Measurements from ENCODE around the gene CLDN17.

Gene CLDN17

DNA sequence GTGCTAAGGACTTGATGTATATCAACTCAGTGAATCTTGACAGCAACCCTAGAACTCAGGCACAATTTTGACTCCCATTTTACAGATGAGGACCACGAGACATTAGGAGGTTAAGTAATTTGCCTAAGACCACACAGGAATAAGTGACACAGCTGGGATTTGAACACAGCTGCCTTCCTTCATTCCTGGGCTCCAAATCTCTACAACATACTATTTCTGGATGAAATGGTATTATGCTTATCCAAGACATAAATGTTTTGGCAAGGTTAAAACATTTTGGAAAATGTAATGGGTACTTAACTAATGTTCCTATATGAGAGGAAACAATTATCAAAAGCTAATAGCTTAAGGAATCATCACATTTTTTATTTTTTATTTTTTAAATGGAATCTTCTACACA is 44.5 kb upstream of the CLDN17 start:
- ATAC-seq: no peak
- no peak for TF ChIP-seq PPARA (CRISPR knock-in tag; IDR thresholded peaks at IDR 0.05; ENCODE audit: borderline replicate concordance)
- TF ChIP-seq, protein P1, sequence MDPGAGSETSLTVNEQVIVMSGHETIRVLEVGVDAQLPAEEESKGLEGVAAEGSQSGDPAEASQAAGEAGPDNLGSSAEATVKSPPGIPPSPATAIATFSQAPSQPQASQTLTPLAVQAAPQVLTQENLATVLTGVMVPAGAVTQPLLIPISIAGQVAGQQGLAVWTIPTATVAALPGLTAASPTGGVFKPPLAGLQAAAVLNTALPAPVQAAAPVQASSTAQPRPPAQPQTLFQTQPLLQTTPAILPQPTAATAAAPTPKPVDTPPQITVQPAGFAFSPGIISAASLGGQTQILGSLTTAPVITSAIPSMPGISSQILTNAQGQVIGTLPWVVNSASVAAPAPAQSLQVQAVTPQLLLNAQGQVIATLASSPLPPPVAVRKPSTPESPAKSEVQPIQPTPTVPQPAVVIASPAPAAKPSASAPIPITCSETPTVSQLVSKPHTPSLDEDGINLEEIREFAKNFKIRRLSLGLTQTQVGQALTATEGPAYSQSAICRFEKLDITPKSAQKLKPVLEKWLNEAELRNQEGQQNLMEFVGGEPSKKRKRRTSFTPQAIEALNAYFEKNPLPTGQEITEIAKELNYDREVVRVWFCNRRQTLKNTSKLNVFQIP (CRISPR knock-in tag; IDR thresholded peaks at IDR 0.05; ENCODE audit: borderline replicate concordance, low read depth): no peak
- TF ChIP-seq RARB (CRISPR knock-in tag; IDR thresholded peaks at IDR 0.05): no peak
- TF ChIP-seq ZNF70 (CRISPR knock-in tag; IDR thresholded peaks at IDR 0.05): no peak
- TF ChIP-seq, protein P2, sequence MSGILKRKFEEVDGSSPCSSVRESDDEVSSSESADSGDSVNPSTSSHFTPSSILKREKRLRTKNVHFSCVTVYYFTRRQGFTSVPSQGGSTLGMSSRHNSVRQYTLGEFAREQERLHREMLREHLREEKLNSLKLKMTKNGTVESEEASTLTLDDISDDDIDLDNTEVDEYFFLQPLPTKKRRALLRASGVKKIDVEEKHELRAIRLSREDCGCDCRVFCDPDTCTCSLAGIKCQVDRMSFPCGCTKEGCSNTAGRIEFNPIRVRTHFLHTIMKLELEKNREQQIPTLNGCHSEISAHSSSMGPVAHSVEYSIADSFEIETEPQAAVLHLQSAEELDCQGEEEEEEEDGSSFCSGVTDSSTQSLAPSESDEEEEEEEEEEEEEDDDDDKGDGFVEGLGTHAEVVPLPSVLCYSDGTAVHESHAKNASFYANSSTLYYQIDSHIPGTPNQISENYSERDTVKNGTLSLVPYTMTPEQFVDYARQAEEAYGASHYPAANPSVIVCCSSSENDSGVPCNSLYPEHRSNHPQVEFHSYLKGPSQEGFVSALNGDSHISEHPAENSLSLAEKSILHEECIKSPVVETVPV (CRISPR knock-in tag; IDR thresholded peaks at IDR 0.05): no peak
- TF ChIP-seq CSDC2 (CRISPR knock-in tag; IDR thresholded peaks at IDR 0.05): no peak
- TF ChIP-seq ZFP3 (CRISPR knock-in tag; IDR thresholded peaks at IDR 0.05): no peak
- no peak for TF ChIP-seq BACH2 (CRISPR knock-in tag; IDR thresholded peaks at IDR 0.05; ENCODE audit: borderline replicate concordance)
- no peak for TF ChIP-seq ZNF8 (CRISPR knock-in tag; IDR thresholded peaks at IDR 0.05)

DNA sequence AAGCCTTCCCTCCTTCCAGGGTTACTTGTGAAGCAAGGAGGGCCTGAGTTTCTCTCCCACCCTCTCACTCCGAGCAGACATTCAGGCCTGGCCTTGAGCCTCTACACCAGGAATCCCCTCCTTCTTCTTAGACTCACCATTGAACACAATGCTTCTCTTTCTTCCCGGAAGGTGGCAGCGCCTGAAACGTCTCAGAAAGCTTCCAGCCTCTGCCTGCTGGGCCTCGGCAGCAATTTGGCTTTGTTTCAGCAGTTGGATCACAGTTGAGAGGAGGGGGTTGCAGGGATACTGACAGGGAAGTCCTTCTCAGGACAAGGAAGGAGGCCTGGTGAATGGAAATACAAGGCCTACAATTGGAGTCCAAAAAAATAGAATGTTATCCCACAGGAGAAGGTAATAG is 43.0 kb upstream of the CLDN17 start:
- no peak for ATAC-seq
- no peak for TF ChIP-seq ZC3H10 (CRISPR knock-in tag; IDR thresholded peaks at IDR 0.05)

DNA sequence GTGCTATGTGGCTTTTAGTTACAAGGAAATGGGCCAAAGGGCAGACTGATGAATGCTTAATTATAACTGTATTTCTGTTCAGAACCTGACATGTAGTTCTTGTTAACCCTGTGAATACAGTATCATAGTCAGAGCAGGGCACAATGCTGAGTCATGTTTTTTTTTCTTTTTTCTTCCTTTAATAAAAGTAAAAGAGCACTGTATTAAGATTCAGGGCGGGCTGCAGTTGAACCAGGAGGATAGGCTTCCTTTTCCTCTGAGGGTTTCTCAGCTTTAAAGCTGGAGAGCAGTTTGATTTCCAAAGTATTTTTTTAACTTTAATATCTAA is 40.6 kb upstream of the CLDN17 start:
- ATAC-seq: no peak
- TF ChIP-seq ARNTL (CRISPR knock-in tag; IDR thresholded peaks at IDR 0.05; ENCODE audit: borderline replicate concordance, low read depth) (no peak), CSDC2 (CRISPR knock-in tag; IDR thresholded peaks at IDR 0.05) (no peak), RARB (CRISPR knock-in tag; IDR thresholded peaks at IDR 0.05) (no peak), ZNF70 (CRISPR knock-in tag; IDR thresholded peaks at IDR 0.05) (no peak), TCF4 (CRISPR knock-in tag; IDR thresholded peaks at IDR 0.05; ENCODE audit: borderline replicate concordance) (no peak), OSR1 (CRISPR knock-in tag; IDR thresholded peaks at IDR 0.05) (no peak), ZFP3 (CRISPR knock-in tag; IDR thresholded peaks at IDR 0.05) (no peak), ZNF565 (CRISPR knock-in tag; conservative IDR thresholded peaks at IDR 0.05; ENCODE audit: low read depth) (no peak), BACH2 (CRISPR knock-in tag; IDR thresholded peaks at IDR 0.05; ENCODE audit: borderline replicate concordance) (no peak), SNAI2 (CRISPR knock-in tag; IDR thresholded peaks at IDR 0.05) (no peak), ESRRG (CRISPR knock-in tag; IDR thresholded peaks at IDR 0.05) (no peak), ISL1 (CRISPR knock-in tag; IDR thresholded peaks at IDR 0.05) (no peak), ZFP30 (CRISPR knock-in tag; IDR thresholded peaks at IDR 0.05) (no peak)
- TF ChIP-seq, protein P3, sequence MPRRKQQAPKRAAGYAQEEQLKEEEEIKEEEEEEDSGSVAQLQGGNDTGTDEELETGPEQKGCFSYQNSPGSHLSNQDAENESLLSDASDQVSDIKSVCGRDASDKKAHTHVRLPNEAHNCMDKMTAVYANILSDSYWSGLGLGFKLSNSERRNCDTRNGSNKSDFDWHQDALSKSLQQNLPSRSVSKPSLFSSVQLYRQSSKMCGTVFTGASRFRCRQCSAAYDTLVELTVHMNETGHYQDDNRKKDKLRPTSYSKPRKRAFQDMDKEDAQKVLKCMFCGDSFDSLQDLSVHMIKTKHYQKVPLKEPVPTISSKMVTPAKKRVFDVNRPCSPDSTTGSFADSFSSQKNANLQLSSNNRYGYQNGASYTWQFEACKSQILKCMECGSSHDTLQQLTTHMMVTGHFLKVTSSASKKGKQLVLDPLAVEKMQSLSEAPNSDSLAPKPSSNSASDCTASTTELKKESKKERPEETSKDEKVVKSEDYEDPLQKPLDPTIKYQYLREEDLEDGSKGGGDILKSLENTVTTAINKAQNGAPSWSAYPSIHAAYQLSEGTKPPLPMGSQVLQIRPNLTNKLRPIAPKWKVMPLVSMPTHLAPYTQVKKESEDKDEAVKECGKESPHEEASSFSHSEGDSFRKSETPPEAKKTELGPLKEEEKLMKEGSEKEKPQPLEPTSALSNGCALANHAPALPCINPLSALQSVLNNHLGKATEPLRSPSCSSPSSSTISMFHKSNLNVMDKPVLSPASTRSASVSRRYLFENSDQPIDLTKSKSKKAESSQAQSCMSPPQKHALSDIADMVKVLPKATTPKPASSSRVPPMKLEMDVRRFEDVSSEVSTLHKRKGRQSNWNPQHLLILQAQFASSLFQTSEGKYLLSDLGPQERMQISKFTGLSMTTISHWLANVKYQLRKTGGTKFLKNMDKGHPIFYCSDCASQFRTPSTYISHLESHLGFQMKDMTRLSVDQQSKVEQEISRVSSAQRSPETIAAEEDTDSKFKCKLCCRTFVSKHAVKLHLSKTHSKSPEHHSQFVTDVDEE (CRISPR knock-in tag; IDR thresholded peaks at IDR 0.05): no peak
- TF ChIP-seq, protein P4, sequence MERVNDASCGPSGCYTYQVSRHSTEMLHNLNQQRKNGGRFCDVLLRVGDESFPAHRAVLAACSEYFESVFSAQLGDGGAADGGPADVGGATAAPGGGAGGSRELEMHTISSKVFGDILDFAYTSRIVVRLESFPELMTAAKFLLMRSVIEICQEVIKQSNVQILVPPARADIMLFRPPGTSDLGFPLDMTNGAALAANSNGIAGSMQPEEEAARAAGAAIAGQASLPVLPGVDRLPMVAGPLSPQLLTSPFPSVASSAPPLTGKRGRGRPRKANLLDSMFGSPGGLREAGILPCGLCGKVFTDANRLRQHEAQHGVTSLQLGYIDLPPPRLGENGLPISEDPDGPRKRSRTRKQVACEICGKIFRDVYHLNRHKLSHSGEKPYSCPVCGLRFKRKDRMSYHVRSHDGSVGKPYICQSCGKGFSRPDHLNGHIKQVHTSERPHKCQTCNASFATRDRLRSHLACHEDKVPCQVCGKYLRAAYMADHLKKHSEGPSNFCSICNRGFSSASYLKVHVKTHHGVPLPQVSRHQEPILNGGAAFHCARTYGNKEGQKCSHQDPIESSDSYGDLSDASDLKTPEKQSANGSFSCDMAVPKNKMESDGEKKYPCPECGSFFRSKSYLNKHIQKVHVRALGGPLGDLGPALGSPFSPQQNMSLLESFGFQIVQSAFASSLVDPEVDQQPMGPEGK (CRISPR knock-in tag; IDR thresholded peaks at IDR 0.05; ENCODE audit: borderline replicate concordance): no peak
- TF ChIP-seq, protein P5, sequence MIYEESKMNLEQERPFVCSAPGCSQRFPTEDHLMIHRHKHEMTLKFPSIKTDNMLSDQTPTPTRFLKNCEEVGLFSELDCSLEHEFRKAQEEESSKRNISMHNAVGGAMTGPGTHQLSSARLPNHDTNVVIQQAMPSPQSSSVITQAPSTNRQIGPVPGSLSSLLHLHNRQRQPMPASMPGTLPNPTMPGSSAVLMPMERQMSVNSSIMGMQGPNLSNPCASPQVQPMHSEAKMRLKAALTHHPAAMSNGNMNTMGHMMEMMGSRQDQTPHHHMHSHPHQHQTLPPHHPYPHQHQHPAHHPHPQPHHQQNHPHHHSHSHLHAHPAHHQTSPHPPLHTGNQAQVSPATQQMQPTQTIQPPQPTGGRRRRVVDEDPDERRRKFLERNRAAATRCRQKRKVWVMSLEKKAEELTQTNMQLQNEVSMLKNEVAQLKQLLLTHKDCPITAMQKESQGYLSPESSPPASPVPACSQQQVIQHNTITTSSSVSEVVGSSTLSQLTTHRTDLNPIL (CRISPR knock-in tag; IDR thresholded peaks at IDR 0.05; ENCODE audit: low read depth): no peak

Data from SK-N-SH treated with all-trans-retinoic acid at 6 μM for 48 hours (cell line).